Ectodermal cell (in vitro differentiated cells): ENCODE measurements around the gene ADAMTS13.

Source experiments
- H3K27ac ChIP-seq: 2 replicates; pipeline ENCODE4 v1.7.0; 2013; ENCODE audit warnings: mild to moderate bottlenecking, low read depth, low read length; ENCODE audit not compliant: insufficient read depth, poor library complexity, severe bottlenecking
- H3K27me3 ChIP-seq: 2 replicates; pipeline ENCODE4 v1.7.0; 2013; ENCODE audit warnings: mild to moderate bottlenecking, low read length; ENCODE audit not compliant: insufficient read depth, control insufficient read depth, poor library complexity, severe bottlenecking
- H3K36me3 ChIP-seq: one replicate; pipeline ENCODE4 v1.7.0; 2013; ENCODE audit warnings: low read length; ENCODE audit not compliant: control insufficient read depth, insufficient read depth
- H3K4me1 ChIP-seq: one replicate; pipeline ENCODE4 v1.7.0; 2013; ENCODE audit warnings: low read length; ENCODE audit not compliant: control insufficient read depth, insufficient read depth
- H3K4me3 ChIP-seq: 2 replicates; pipeline ENCODE4 v1.7.0; 2013; ENCODE audit warnings: low read depth, low read length, control low read depth; ENCODE audit not compliant: insufficient read depth
- H3K9me3 ChIP-seq: 2 replicates; pipeline ENCODE4 v1.7.0; 2013; ENCODE audit warnings: mild to moderate bottlenecking, low read length, moderate library complexity; ENCODE audit not compliant: control insufficient read depth
- WGBS, 2 experiments: methylation state at CpG; one replicate each; pipeline ENCODE4 v1.1.7; 2013; ENCODE audit warnings: missing lambda C conversion rate in 2 of 2; 5-methylcytosine and 5-hydroxymethylcytosine counted together

ADAMTS13 gene

GRCh38 chr9:133488686-133489252, 66.6 kb downstream of the ADAMTS13 start:
- 93 to 94% methylated on average over 18 of the region's 18 CpGs for WGBS, 2 experiments
- no peak overlapping the region for H3K27ac ChIP-seq
- no peaks in the 10 kb centered on the region for H3K27me3 ChIP-seq
- no peak overlapping the region for H3K4me3 ChIP-seq
- H3K4me1 ChIP-seq, result no peaks in the 10 kb centered on the region
- H3K9me3 ChIP-seq, result no peaks in the 10 kb centered on the region
- no peaks in the 10 kb centered on the region for H3K36me3 ChIP-seq

- no peak overlapping the region for H3K4me3 ChIP-seq
- no peaks in the 10 kb centered on the region for H3K4me1 ChIP-seq
- no peaks in the 10 kb centered on the region for H3K36me3 ChIP-seq
- 91% methylated on average over 18 to 19 of the region's 19 CpGs for WGBS, 2 experiments
- no peak overlapping the region for H3K27ac ChIP-seq
- no peaks in the 10 kb centered on the region for H3K27me3 ChIP-seq
- H3K9me3 ChIP-seq, result no peaks in the 10 kb centered on the region
These were observed 67.4 kb downstream of the ADAMTS13 start for GRCh38 chr9:133489253-133490190.

- WGBS, 2 experiments, result 73 to 76% methylated on average over 13 of the region's 13 CpGs
- no peak overlapping the region for H3K27ac ChIP-seq
- no peak overlapping the region for H3K4me3 ChIP-seq
- H3K36me3 ChIP-seq, result no peaks in the 10 kb centered on the region
- no peaks in the 10 kb centered on the region for H3K27me3 ChIP-seq
- no peaks in the 10 kb centered on the region for H3K9me3 ChIP-seq
- no peaks in the 10 kb centered on the region for H3K4me1 ChIP-seq
These were observed 68.1 kb downstream of the ADAMTS13 start for GRCh38 chr9:133490201-133490681.

- Histone ChIP-seq H3K27me3 (no peaks in the 10 kb centered on the region), H3K9me3 (no peaks in the 10 kb centered on the region)
These were observed 68.9 kb downstream of the ADAMTS13 start for GRCh38 chr9:133490865-133491655.

GRCh38 chr9:133491656-133491925, 69.4 kb downstream of the ADAMTS13 start:
- Histone ChIP-seq H3K27ac (no peak overlapping the region), H3K27me3 (no peaks in the 10 kb centered on the region), H3K4me1 (no peaks in the 10 kb centered on the region), H3K9me3 (no peaks in the 10 kb centered on the region), H3K36me3 (no peaks in the 10 kb centered on the region), H3K4me3 (no peak overlapping the region)
- 95 to 96% methylated on average over 8 of the region's 8 CpGs for WGBS, 2 experiments

More at GRCh38 chr9:133490865-133491655, 68.9 kb downstream of the ADAMTS13 start:
- Histone ChIP-seq H3K27ac (no peak overlapping the region), H3K36me3 (no peaks in the 10 kb centered on the region), H3K4me3 (no peak overlapping the region), H3K4me1 (no peaks in the 10 kb centered on the region)
- 88 to 90% methylated on average over 12 of the region's 12 CpGs for WGBS, 2 experiments

GRCh38 chr9:133492061-133493021, 70.2 kb downstream of the ADAMTS13 start:
- no peak overlapping the region for H3K4me3 ChIP-seq
- no peaks in the 10 kb centered on the region for H3K36me3 ChIP-seq
- H3K27me3 ChIP-seq, result no peaks in the 10 kb centered on the region
- no peak overlapping the region for H3K27ac ChIP-seq
- whole genome bisulfite sequencing, 2 experiments, result 92% methylated on average over 33 of the region's 33 CpGs
- no peaks in the 10 kb centered on the region for H3K4me1 ChIP-seq
- no peaks in the 10 kb centered on the region for H3K9me3 ChIP-seq

- no peaks in the 10 kb centered on the region for H3K36me3 ChIP-seq
- no peak overlapping the region for H3K4me3 ChIP-seq
- 87 to 90% methylated on average over 11 of the region's 11 CpGs for WGBS, 2 experiments
- no peaks in the 10 kb centered on the region for H3K4me1 ChIP-seq
- no peak overlapping the region for H3K27ac ChIP-seq
- H3K27me3 ChIP-seq, result no peaks in the 10 kb centered on the region
- H3K9me3 ChIP-seq, result no peaks in the 10 kb centered on the region
These were observed 71.3 kb downstream of the ADAMTS13 start for GRCh38 chr9:133493428-133493827.

- Histone ChIP-seq H3K4me1 (peaks cover 4% of the 10 kb centered on the region), H3K4me3 (no peak overlapping the region), H3K27ac (no peak overlapping the region), H3K9me3 (no peaks in the 10 kb centered on the region), H3K36me3 (no peaks in the 10 kb centered on the region), H3K27me3 (no peaks in the 10 kb centered on the region)
- WGBS, 2 experiments, result 93% methylated on average over 23 of the region's 23 CpGs
These were observed 71.8 kb downstream of the ADAMTS13 start for GRCh38 chr9:133493845-133494540.

GRCh38 chr9:133494636-133495326, 72.6 kb downstream of the ADAMTS13 start:
- Histone ChIP-seq H3K36me3 (no peaks in the 10 kb centered on the region), H3K4me3 (no peak overlapping the region), H3K27ac (no peak overlapping the region), H3K27me3 (no peaks in the 10 kb centered on the region), H3K9me3 (no peaks in the 10 kb centered on the region), H3K4me1 (peaks cover 11% of the 10 kb centered on the region)
- WGBS, 2 experiments, result 90 to 93% methylated on average over 24 of the region's 24 CpGs
